Astrocyte of the spinal cord (primary cell): ENCODE results near the gene MGAT5.

Experiments
- DNase-seq: peaks from one replicate; pipeline ENCODE4 v3.0.0; 2011; ENCODE audit warnings: low read depth, low spot score
- H3K4me3 ChIP-seq: 2 replicates; pipeline ENCODE4 v1.5.1; 2011; ENCODE audit warnings: low read depth, mild to moderate bottlenecking, low read length, moderate library complexity
- CTCF ChIP-seq: IDR thresholded peaks from 2 replicates; pipeline ENCODE4 v1.5.1; 2012; ENCODE audit warnings: low read depth, mild to moderate bottlenecking, low read length, inconsistent platforms
- in situ Hi-C: cut with HindIII; loops from 2 replicates; pipeline ENCODE4 v1.10.0; 2017; ENCODE audit warnings: low sequenced_read_pairs

MGAT5 gene

GRCh38 chr2:134324947-134325346 is 71.1 kb downstream of the MGAT5 start:
- no peak for DNase-seq
- H3K4me3 ChIP-seq = no peak overlapping the region
- in situ Hi-C loops = no loop called here
- TF ChIP-seq CTCF = no peak

DNA sequence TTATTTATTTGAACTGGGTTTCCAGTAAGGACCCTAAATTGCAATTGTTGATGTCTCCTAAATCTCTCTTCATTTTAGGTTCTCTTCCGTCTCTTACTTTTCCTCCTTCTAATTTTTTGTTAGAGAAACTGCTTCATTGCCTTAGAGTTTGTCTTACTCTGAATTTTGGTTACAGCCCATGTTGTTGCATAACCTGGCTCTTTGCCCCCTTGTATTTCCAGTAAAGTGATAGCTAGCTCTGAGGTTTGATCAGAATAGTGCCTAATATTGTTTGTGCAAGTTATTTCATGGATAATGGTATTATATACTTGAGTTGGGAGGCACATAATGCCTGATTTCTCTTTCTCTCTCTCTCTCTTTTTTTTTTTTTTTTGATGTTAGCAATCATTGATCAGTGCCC is 71.8 kb downstream of the MGAT5 start:
- in situ Hi-C loops = no loop called here
- DNase-seq = no peak
- no peak for TF ChIP-seq CTCF
- no peak overlapping the region for H3K4me3 ChIP-seq

DNA sequence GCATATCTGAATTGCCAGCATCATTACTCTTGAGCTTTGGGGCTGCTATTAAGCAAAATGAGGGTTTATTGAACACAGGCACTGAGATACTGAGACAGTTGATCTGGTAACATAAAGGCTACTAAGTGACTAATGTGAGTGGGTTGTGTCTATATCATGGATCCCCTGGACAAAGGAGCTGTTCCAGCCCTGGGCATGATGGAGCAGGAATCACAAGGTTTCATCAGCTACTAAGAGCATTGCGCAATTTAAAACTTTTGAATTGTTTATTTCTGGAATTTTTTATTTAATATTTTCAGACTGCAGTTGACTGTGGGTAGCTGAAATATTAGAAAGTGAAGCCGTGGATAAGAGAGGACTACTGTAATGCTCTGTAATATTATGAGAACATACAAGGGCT is 73.5 kb downstream of the MGAT5 start:
- no peak for DNase-seq
- in situ Hi-C loops = no loop called here
- H3K4me3 ChIP-seq = no peak overlapping the region
- TF ChIP-seq CTCF = no peak

DNA sequence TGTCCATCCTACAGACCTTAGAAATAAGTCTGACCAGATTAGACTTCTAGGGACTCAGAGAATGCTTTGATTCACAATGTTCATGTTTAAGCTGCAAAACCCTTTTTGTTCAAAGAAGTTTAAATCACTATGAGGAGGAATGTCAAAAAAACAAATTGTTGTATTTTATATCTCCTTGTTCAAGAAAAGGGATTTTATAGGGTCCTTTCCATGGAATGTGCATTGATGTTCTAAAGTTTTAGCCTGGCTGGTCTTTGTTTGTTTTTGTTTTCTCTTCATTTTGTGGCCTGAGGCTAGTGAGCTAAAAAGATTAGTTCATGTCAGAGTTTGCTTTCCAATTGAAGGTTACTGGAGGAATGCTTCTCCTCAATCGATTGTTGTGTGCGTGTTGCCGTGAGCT is 77.2 kb downstream of the MGAT5 start:
- no peak for TF ChIP-seq CTCF
- H3K4me3 ChIP-seq = no peak overlapping the region
- in situ Hi-C loops = no loop called here
- DNase-seq = no peak

GRCh38 chr2:134333646-134334189 is 79.8 kb downstream of the MGAT5 start:
- in situ Hi-C loops = no loop called here
- no peak for TF ChIP-seq CTCF
- H3K4me3 ChIP-seq = no peak overlapping the region
- DNase-seq = no peak

GRCh38 chr2:134334542-134335353 is 80.9 kb downstream of the MGAT5 start:
- TF ChIP-seq CTCF = no peak

More at GRCh38 chr2:134334542-134335353, 80.9 kb downstream of the MGAT5 start:
- in situ Hi-C loops = no loop called here
- no peak overlapping the region for H3K4me3 ChIP-seq
- no peak for DNase-seq
